SK-N-MC (cell line): ENCODE data around the gene CCDC47.

ENCODE experiments used
- EZH2 ChIP-seq: fragments of 200-600 bp; sonication (generic); IDR thresholded peaks from one replicate; pipeline ENCODE4 v1.6.1; 2017; ENCODE audit warnings: antibody characterized with exemption
- FOXP2 ChIP-seq: optimal IDR thresholded peaks from 2 replicates; pipeline ENCODE3; 2011; ENCODE audit warnings: mild to moderate bottlenecking, moderate library complexity; ENCODE audit not compliant: insufficient read depth; ENCODE audit errors: extremely low read length, control extremely low read depth
- POLR2AphosphoS5 ChIP-seq: IDR thresholded peaks from 2 replicates; pipeline ENCODE4 v1.6.1; 2012; ENCODE audit warnings: mild to moderate bottlenecking, low read depth, low read length, borderline replicate concordance

- TF ChIP-seq EZH2 = no peak
- no peak for TF ChIP-seq POLR2AphosphoS5
- TF ChIP-seq FOXP2 = no peak
Measured at GRCh38 chr17:63774141-63774968, 958 bp upstream of the CCDC47 start, which contains the start of gene DDX42.
